ENCODE data around the gene HSBP1L1.
A peak's percentile ranks its signal among the peaks of the same experiment; 100 is the strongest.

HSBP1L1 gene

DNA sequence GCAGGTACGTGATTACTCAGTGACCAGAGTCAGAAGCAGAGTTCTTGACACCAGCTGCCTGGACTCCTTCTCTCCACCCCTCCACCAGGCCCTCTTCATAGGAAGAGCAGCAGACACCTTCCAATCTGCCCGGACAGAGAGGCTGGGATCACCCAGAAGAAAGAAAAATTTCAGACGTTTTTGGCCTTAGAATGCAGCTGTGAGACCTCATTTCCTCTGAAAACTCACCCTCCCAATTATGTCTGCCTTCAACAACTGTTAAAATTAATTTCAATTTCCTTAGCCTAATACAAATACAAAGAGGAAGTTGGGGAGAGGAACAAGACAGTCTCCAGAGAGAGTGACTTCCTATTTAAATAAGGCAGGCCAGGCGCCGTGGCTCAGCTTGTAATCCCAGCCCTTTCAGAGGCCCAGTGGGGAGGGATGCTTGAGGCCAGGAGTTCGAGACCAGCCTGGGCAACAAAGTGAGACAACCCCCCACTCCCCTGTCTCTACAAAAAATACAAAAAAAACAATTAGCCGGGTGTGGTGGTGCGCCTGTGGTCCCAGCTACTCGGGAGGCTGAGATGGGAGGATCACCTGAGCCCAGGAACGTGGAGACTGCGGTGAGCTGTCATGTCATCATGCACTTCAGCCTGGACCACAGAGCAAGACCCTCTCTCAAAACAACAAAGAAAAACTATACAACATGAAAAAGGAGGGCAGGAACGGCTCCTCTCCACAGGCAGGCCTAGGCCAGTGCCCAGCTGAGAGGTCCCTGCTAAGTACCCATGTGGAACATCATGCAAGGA, 14.6 kb upstream of the HSBP1L1 start:
- no peak overlapping the region for H2AFZ ChIP-seq (ENCODE audit: insufficient read depth, low read length, poor library complexity)
- H2BK12ac ChIP-seq (ENCODE audit: low read length): no peak overlapping the region
- peaks cover 9% of the 10 kb centered on the region for H3K27me3 ChIP-seq (ENCODE audit: insufficient read depth, low read length)
- H3K36me3 ChIP-seq (ENCODE audit: control insufficient read depth in 1 of 2, insufficient read depth in 2 of 2, low read length in 2 of 2): peaks cover 5 to 7% of the 10 kb centered on the region in 2 experiments
- no peak overlapping the region for H3K4ac ChIP-seq (ENCODE audit: low read depth, low read length)
- no peak for DNase-seq
- peak overlapping the region; percentile 70 for H3K4me2 ChIP-seq (ENCODE audit: low read length)
- H2BK5ac ChIP-seq (ENCODE audit: low read depth, low read length, poor library complexity): no peak overlapping the region
- no CpG with 5 or more reads among the region's 12 CpGs for WGBS (ENCODE audit: extremely low coverage, insufficient coverage, insufficient read length)
- peaks cover 7% of the 10 kb centered on the region for H3K79me2 ChIP-seq (ENCODE audit: control insufficient read depth, insufficient read depth, low read length, poor library complexity)
- no peak overlapping the region for H3K9ac ChIP-seq (ENCODE audit: low read length)
- peaks cover 5% of the 10 kb centered on the region for H3K79me1 ChIP-seq (ENCODE audit: low read length)
- H3K27ac ChIP-seq (ENCODE audit: low read depth, low read length): no peak overlapping the region
- H3K9me3 ChIP-seq (ENCODE audit: insufficient read depth, low read depth, low read length): peaks cover 3% of the 10 kb centered on the region
- H4K8ac ChIP-seq (ENCODE audit: low read depth, low read length): no peak overlapping the region
- H2AK5ac ChIP-seq (ENCODE audit: low read length): no peak overlapping the region
- H2BK120ac ChIP-seq (ENCODE audit: insufficient read depth, low read length, poor library complexity): no peak overlapping the region
- H3K14ac ChIP-seq (ENCODE audit: low read length): no peak overlapping the region
- H3K4me3 ChIP-seq (ENCODE audit: low read depth, low read length): no peak overlapping the region
- no peak overlapping the region for H4K12ac ChIP-seq (ENCODE audit: low read depth, low read length)
- H3K18ac ChIP-seq (ENCODE audit: low read length): no peak overlapping the region
- peaks cover 12 to 16% of the 10 kb centered on the region in 2 experiments for H3K4me1 ChIP-seq (ENCODE audit: control insufficient read depth in 1 of 2, insufficient read depth in 2 of 2, low read length in 2 of 2)
- H3K23ac ChIP-seq (ENCODE audit: low read length): no peak overlapping the region
- H4K91ac ChIP-seq (ENCODE audit: low read depth, low read length): no peak overlapping the region

DNA sequence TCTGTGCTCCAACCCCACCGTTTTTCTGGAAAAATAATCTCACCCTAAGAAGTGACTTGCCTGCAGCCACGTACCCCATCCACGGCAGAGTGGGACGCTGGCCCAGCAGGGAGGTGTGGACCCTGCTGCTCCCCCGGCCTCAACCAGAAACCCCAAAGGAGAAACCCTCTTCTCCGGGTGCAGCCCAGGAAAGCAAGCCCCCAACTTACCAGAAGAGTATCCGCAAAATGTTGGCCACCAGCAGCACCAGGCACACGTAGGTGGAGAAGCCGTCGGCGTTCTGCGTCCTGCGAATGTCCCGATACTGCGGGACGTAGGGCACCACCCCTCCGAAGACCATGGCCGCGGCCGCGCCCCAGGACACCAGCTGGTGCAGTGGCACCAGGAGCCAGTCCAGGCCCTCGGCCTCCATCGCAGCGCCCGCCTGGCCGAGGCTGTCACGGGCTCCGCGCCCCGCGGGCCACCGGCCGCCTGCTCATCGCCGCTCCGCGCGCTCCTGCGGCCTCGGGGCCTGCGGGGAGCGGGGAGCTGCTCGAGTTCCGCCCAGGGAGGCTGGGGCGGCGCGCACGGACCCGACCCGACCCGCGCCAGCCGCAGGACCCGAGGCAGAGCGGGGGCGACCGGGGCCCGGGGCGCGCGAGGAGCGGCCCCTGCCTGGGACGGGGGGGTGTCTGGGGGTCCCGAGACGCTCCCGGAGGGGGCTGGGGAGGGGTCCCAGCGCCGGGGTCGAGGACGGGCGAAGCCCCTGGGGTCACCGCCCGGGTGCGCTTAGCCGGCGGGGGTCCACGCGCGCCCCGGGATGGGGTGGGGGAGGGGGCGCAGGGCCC, 13.7 kb upstream of the HSBP1L1 start:
- no peak overlapping the region for H2BK5ac ChIP-seq (ENCODE audit: low read depth, low read length, poor library complexity)
- no CpG with 5 or more reads among the region's 81 CpGs for WGBS (ENCODE audit: extremely low coverage, insufficient coverage, insufficient read length)
- no peak overlapping the region for H3K23ac ChIP-seq (ENCODE audit: low read length)
- H3K9ac ChIP-seq (ENCODE audit: low read length): peak overlapping the region; percentile 48
- H4K8ac ChIP-seq (ENCODE audit: low read depth, low read length): peak overlapping the region; percentile 20
- no peak overlapping the region for H2AK5ac ChIP-seq (ENCODE audit: low read length)
- peaks cover 3% of the 10 kb centered on the region for H3K9me3 ChIP-seq (ENCODE audit: insufficient read depth, low read depth, low read length)
- H2AFZ ChIP-seq (ENCODE audit: insufficient read depth, low read length, poor library complexity): peak overlapping the region; percentile 25
- no peak overlapping the region for H4K12ac ChIP-seq (ENCODE audit: low read depth, low read length)
- H2BK12ac ChIP-seq (ENCODE audit: low read length): no peak overlapping the region
- peaks cover 12 to 17% of the 10 kb centered on the region in 2 experiments for H3K4me1 ChIP-seq (ENCODE audit: control insufficient read depth in 1 of 2, insufficient read depth in 2 of 2, low read length in 2 of 2)
- H3K36me3 ChIP-seq (ENCODE audit: control insufficient read depth in 1 of 2, insufficient read depth in 2 of 2, low read length in 2 of 2): peaks cover 5 to 7% of the 10 kb centered on the region in 2 experiments
- no peak overlapping the region for H3K27ac ChIP-seq (ENCODE audit: low read depth, low read length)
- peak overlapping the region; percentile 24 for H3K14ac ChIP-seq (ENCODE audit: low read length)
- H3K18ac ChIP-seq (ENCODE audit: low read length): peak overlapping the region; percentile 58
- H3K4me2 ChIP-seq (ENCODE audit: low read length): peak overlapping the region; percentile 70
- peaks cover 9% of the 10 kb centered on the region for H3K27me3 ChIP-seq (ENCODE audit: insufficient read depth, low read length)
- H3K4me3 ChIP-seq (ENCODE audit: low read depth, low read length): peak overlapping the region; percentile 84
- H4K91ac ChIP-seq (ENCODE audit: low read depth, low read length): peak overlapping the region; percentile 39
- H2BK120ac ChIP-seq (ENCODE audit: insufficient read depth, low read length, poor library complexity): no peak overlapping the region
- peak overlapping the region; percentile 24 for H3K4ac ChIP-seq (ENCODE audit: low read depth, low read length)
- peaks cover 7% of the 10 kb centered on the region for H3K79me2 ChIP-seq (ENCODE audit: control insufficient read depth, insufficient read depth, low read length, poor library complexity)
- peaks cover 5% of the 10 kb centered on the region for H3K79me1 ChIP-seq (ENCODE audit: low read length)
- DNase-seq: peak in 1 of 2 donors; percentile 43

DNA sequence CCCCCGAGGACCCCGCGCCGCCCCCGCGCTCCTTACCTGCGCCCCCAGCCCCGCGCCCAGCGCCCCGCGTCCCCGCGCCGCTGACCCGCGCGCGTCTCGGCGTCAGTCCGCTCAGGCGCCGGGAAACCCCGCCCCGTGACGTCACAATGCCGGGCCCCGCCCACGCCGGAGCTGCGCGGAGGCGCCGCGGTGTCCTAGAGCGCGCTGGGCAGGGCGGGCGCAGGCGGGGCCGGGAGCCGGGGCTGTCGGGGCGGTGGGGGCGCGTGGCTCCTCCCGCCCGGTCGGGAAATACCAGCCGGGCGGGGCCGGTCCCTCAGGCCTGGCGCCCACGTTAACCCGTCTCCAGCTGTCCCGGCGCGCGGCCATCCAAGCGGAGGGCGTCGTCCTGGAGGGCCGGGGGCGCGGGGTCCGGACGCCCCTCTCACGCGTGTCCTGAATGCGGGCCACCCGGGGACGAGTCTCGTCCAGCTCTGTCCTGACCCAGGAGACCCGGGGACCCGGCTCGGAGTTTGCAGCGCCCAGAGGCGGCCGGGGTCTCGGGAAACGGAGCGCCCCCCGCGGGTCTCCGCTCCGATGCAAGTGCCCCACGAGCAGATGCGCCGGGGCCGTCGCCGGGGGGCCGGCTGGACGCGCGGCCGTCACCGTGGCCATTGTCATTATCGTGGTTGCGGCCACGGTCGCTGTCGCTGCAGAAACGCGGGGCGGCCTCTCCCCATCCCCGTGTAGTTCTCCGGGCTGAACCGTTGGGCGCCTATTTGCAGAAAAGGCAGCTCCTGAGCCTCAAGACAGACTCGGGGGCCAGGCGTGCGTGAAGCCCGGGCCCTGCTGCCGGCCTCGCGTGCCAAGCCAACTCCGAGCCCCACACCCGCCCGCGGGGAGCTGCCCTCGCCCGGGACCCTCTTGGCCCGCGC, 12.6 kb upstream of the HSBP1L1 start, which contains the start of gene SLC66A2:
TSS of gene SLC66A2 (minus strand) at position 109 of the 911 bp plus-strand sequence. CDS start 727 bp downstream, outside the sequence.
- H2BK120ac ChIP-seq (ENCODE audit: insufficient read depth, low read length, poor library complexity): peak within 1 kb of the TSS; percentile 54

More for the DNA sequence above, 12.6 kb upstream of the HSBP1L1 start, which contains the start of gene SLC66A2:
- H4K91ac ChIP-seq (ENCODE audit: low read depth, low read length): peak within 1 kb of the TSS; percentile 82
- H2BK5ac ChIP-seq (ENCODE audit: low read depth, low read length, poor library complexity): no peak within 1 kb of the TSS
- peak; percentile 86 to 94 for DNase-seq
- peak within 1 kb of the TSS; percentile 24 for H3K4ac ChIP-seq (ENCODE audit: low read depth, low read length)
- H4K8ac ChIP-seq (ENCODE audit: low read depth, low read length): peak within 1 kb of the TSS; percentile 67
- H3K79me1 ChIP-seq (ENCODE audit: low read length): peaks cover 5% of the 10 kb centered on the region
- H3K36me3 ChIP-seq (ENCODE audit: control insufficient read depth in 1 of 2, insufficient read depth in 2 of 2, low read length in 2 of 2): peaks cover 5 to 7% of the 10 kb centered on the region in 2 experiments
- WGBS (ENCODE audit: extremely low coverage, insufficient coverage, insufficient read length): no CpG with 5 or more reads among the region's 126 CpGs
- H2AK5ac ChIP-seq (ENCODE audit: low read length): no peak within 1 kb of the TSS
- peak within 1 kb of the TSS; percentile 62 for H3K18ac ChIP-seq (ENCODE audit: low read length)
- peaks cover 12 to 17% of the 10 kb centered on the region in 2 experiments for H3K4me1 ChIP-seq (ENCODE audit: control insufficient read depth in 1 of 2, insufficient read depth in 2 of 2, low read length in 2 of 2)
- peak within 1 kb of the TSS; percentile 82 for H2AFZ ChIP-seq (ENCODE audit: insufficient read depth, low read length, poor library complexity)
- H4K12ac ChIP-seq (ENCODE audit: low read depth, low read length): peak within 1 kb of the TSS; percentile 63
- peaks cover 3% of the 10 kb centered on the region for H3K9me3 ChIP-seq (ENCODE audit: insufficient read depth, low read depth, low read length)
- peaks cover 7% of the 10 kb centered on the region for H3K79me2 ChIP-seq (ENCODE audit: control insufficient read depth, insufficient read depth, low read length, poor library complexity)
- peak within 1 kb of the TSS; percentile 84 for H3K4me3 ChIP-seq (ENCODE audit: low read depth, low read length)
- no peak within 1 kb of the TSS for H3K27ac ChIP-seq (ENCODE audit: low read depth, low read length)
- H3K9ac ChIP-seq (ENCODE audit: low read length): peak within 1 kb of the TSS; percentile 66
- H3K27me3 ChIP-seq (ENCODE audit: insufficient read depth, low read length): peaks cover 9% of the 10 kb centered on the region
- H3K23ac ChIP-seq (ENCODE audit: low read length): no peak within 1 kb of the TSS
- H3K14ac ChIP-seq (ENCODE audit: low read length): peak within 1 kb of the TSS; percentile 24
- peak within 1 kb of the TSS; percentile 52 for H2BK12ac ChIP-seq (ENCODE audit: low read length)
- peak within 1 kb of the TSS; percentile 88 for H3K4me2 ChIP-seq (ENCODE audit: low read length)

All from trophoblast cell (in vitro differentiated cells and primary cell).